Subcutaneous adipose tissue (tissue), 4 donors: ENCODE data around the gene LRRC8D. TPM values are rescaled to one million over a fixed set of nuclear protein-coding genes. Genes with fewer than 3 reads are reported as not detected.

Experiments
- CTCF ChIP-seq: fragments of 450-650 bp; IDR thresholded peaks from one replicate; pipeline ENCODE4 v1.5.1; 2016; ENCODE audit warnings: low read depth, mild to moderate bottlenecking, control low read depth, antibody characterized with exemption, moderate library complexity
- total RNA-seq, 4 donors: library from RNA; depleted of rRNA; stranded (reverse); fragments of >200 nt; gene quantifications; one replicate each; pipeline ENCODE4 v1.1.0, GENCODE V29; 2016

Gene LRRC8D
- total RNA-seq, 4 donors from 2014 or later = 7.5 to 12.4 (median 9.2) TPM

DNA sequence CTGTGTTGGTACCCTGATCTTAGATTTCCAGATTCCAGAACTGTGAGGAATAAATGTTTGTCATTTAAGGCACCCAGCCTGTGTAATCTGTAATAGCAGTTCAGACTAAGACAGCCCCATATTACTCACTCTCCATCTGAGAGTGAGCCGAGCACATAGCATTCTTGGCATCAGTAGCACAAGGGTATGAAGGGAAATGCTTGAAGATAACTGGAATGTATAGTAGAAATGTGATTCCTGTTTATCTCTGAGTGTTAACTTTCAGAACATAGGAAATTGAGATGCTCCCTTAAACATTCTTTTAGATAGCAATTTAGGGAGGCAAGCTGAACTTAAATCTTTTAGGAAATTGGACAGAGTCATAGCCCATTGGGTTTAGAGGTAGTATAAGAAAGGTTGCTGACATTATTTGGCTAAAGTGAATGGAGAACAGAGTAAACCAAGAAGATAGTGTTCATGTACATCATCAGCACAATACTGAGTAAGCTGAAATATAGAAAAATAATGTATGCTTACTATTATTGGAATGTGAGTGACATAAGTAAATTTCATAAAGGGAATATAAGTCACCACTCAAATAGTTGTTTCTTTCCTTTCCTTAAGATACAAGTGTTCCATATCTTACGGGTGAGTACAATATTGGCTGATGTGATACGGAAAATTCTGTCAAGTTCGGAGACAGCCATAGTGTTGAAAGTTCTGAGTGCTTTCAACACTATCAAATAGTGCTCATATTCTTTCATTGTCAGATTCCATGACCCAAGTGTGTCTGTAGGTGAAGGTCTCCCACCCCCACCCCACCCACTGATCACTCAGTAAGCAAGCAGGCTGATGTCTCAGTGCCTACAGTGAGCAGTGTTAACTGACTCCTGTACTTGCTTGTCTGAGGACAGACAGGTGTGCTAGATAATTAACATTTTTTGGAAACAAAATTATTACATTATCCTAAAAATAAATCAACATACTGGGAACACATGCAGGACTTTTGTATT lies 73.7 kb downstream of the LRRC8D start:
- no peak for TF ChIP-seq CTCF

GRCh38 chr1:89896105-89896942 lies 75.5 kb downstream of the LRRC8D start:
- no peak for TF ChIP-seq CTCF

GRCh38 chr1:89897347-89898133 lies 76.7 kb downstream of the LRRC8D start:
- no peak for TF ChIP-seq CTCF

DNA sequence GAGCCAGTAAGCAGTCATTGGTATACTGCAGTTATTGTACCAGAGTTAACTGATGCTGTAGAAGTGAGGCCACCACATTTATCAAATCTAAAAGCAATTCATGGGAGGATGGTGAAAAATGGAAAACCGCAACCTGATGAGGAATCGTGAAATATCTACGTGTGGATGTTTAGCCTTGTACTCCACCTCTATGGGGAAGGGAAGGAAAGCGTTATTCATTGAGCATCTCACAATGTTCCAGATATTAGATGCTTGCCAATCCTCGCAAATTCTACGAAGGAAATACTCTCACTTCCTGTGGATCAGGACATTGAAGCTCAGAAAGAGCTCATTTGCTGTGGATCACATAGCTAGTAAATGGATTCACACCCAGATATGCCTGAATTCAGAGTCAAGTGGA lies 77.3 kb downstream of the LRRC8D start:
- TF ChIP-seq CTCF = no peak

- TF ChIP-seq CTCF = no peak
These were observed 78.1 kb downstream of the LRRC8D start for GRCh38 chr1:89898695-89899470.

- TF ChIP-seq CTCF = no peak
These were observed 79.5 kb downstream of the LRRC8D start for GRCh38 chr1:89900323-89900722.
